NCI-H2107 treated with DMSO at 0.1 percent for 48 hours (cell line): Measurements from ENCODE around the gene DPF1.

Experiments
- DNase-seq: peaks from one replicate; lab custom pipeline; 2025; ENCODE audit not compliant: unreplicated experiment; lab: John Stamatoyannopoulos, UW

DPF1 gene

GRCh38 chr19:38202504-38202903 is 21.5 kb downstream of the DPF1 start:
- no peak for DNase-seq

GRCh38 chr19:38201731-38202130 is 22.3 kb downstream of the DPF1 start:
- no peak for DNase-seq

GRCh38 chr19:38199340-38199739 is 24.7 kb downstream of the DPF1 start:
- no peak for DNase-seq

GRCh38 chr19:38197937-38198704 is 25.9 kb downstream of the DPF1 start:
- no peak for DNase-seq

GRCh38 chr19:38196948-38197656 is 26.9 kb downstream of the DPF1 start:
- DNase-seq: no peak

- DNase-seq: no peak
Observed at GRCh38 chr19:38196245-38196837, 27.7 kb downstream of the DPF1 start.

GRCh38 chr19:38195237-38195636 is 28.8 kb downstream of the DPF1 start:
- no peak for DNase-seq

- peak; percentile 10 for DNase-seq
Observed at GRCh38 chr19:38194061-38194701, 29.8 kb downstream of the DPF1 start.

- peak; percentile 47 for DNase-seq
Observed at GRCh38 chr19:38193445-38193844, 30.6 kb downstream of the DPF1 start.

GRCh38 chr19:38191747-38192146 is 32.3 kb downstream of the DPF1 start:
- no peak for DNase-seq

GRCh38 chr19:38190793-38191192 is 33.2 kb downstream of the DPF1 start:
- no peak for DNase-seq

- no peak for DNase-seq
Observed at GRCh38 chr19:38190061-38190460, 34.0 kb downstream of the DPF1 start.

GRCh38 chr19:38185562-38185961 is 38.5 kb downstream of the DPF1 start:
- DNase-seq: no peak

GRCh38 chr19:38184815-38185214 is 39.2 kb downstream of the DPF1 start:
- DNase-seq: no peak

GRCh38 chr19:38183251-38183897 is 40.6 kb downstream of the DPF1 start:
- no peak for DNase-seq

- no peak for DNase-seq
Observed at GRCh38 chr19:38182536-38183210, 41.3 kb downstream of the DPF1 start.

GRCh38 chr19:38180071-38180470 is 44.0 kb downstream of the DPF1 start:
- no peak for DNase-seq

- no peak for DNase-seq
Observed at GRCh38 chr19:38175422-38175821, 48.6 kb downstream of the DPF1 start.

- DNase-seq: peak; percentile 43
Observed at GRCh38 chr19:38173291-38174041, 50.6 kb downstream of the DPF1 start.

- DNase-seq: no peak
Observed at GRCh38 chr19:38172001-38172400, 52.0 kb downstream of the DPF1 start.
